GM12892 (cell line): Measurements from ENCODE around the gene NRP1.

ENCODE experiments used
- POLR2A ChIP-seq: IDR thresholded peaks from 2 replicates; pipeline ENCODE4 v1.6.1; 2011; ENCODE audit warnings: low read depth, low read length, control low read depth
- POLR2AphosphoS5 ChIP-seq: IDR thresholded peaks from 2 replicates; pipeline ENCODE4 v1.6.1; 2011; ENCODE audit warnings: low read depth, low read length, control low read depth
- TAF1 ChIP-seq: IDR thresholded peaks from 2 replicates; pipeline ENCODE4 v1.6.1; 2011; ENCODE audit warnings: low read depth, mild to moderate bottlenecking, control low read depth, low read length, borderline replicate concordance

GRCh38 chr10:33233221-33233620 is 101.2 kb downstream of the NRP1 start:
- TF ChIP-seq POLR2AphosphoS5 (no peak), TAF1 (no peak), POLR2A (no peak)
